CD8-positive, alpha-beta memory T cell (primary cell): Measurements from ENCODE around the gene SCRN3. TPM values are rescaled to one million over a fixed set of nuclear protein-coding genes. Genes with fewer than 3 reads are reported as not detected.
"Not testable (repeated sequence)": the region's sequence is repeated elsewhere in the genome, so short reads cannot be mapped to it uniquely, and the experiment has no call there.

Source experiments
- CTCF ChIA-PET: fragments of 350-600 bp; sonication (Branson Sonifier 250); formaldehyde crosslinking; loops from one replicate; lab custom pipeline; 2021; ENCODE audit warnings: antibody characterized with exemption; lab: Charles Lee
- POLR2A ChIA-PET: fragments of 350-600 bp; sonication (Branson Sonifier 250); formaldehyde crosslinking; loops from one replicate; lab custom pipeline; 2021; ENCODE audit warnings: antibody characterized with exemption; lab: Charles Lee
- DNase-seq, 5 donors: peaks; one replicate each; pipeline versions ENCODE4 v3.0.0 to v3.0.0-alpha.2; 2020 to 2022; ENCODE audit warnings: mixed read lengths in 1 of 5
- H3K27ac ChIP-seq: one replicate; pipeline ENCODE4 v1.7.0; 2013; ENCODE audit warnings: low read depth, mild to moderate bottlenecking, low read length, moderate library complexity
- H3K27me3 ChIP-seq: 2 replicates; pipeline ENCODE4 v1.7.0; 2013; ENCODE audit warnings: low read length, mild to moderate bottlenecking; ENCODE audit not compliant: insufficient read depth, poor library complexity, severe bottlenecking
- H3K36me3 ChIP-seq: 2 replicates; pipeline ENCODE4 v1.7.0; 2013; ENCODE audit warnings: mild to moderate bottlenecking, low read length, moderate library complexity; ENCODE audit not compliant: insufficient read depth
- H3K4me1 ChIP-seq: 2 replicates; pipeline ENCODE4 v1.7.0; 2013; ENCODE audit warnings: mild to moderate bottlenecking, low read length, moderate library complexity; ENCODE audit not compliant: insufficient read depth
- H3K4me3 ChIP-seq: 2 replicates; pipeline ENCODE4 v1.7.0; 2013; ENCODE audit warnings: mild to moderate bottlenecking, low read length
- H3K9me3 ChIP-seq: 2 replicates; pipeline ENCODE4 v1.7.0; 2013; ENCODE audit warnings: mild to moderate bottlenecking, low read length
- H3K27ac Mint-ChIP-seq, 8 donors: one replicate each; pipeline ENCODE4 v1.8.0; 2020 to 2021; ENCODE audit warnings: mixed read lengths in 8 of 8, mild to moderate bottlenecking in 6 of 8, inconsistent platforms in 3 of 8, moderate library complexity in 3 of 8
- H3K27me3 Mint-ChIP-seq, 2 donors: one replicate each; pipeline ENCODE4 v1.8.0; 2020 to 2021; ENCODE audit warnings: mixed read lengths in 2 of 2, mild to moderate bottlenecking in 1 of 2, moderate library complexity in 1 of 2
- H3K36me3 Mint-ChIP-seq, 3 donors: one replicate each; pipeline ENCODE4 v1.8.0; 2020 to 2021; ENCODE audit warnings: mixed read lengths in 3 of 3, inconsistent platforms in 1 of 3, mild to moderate bottlenecking in 1 of 3
- H3K4me1 Mint-ChIP-seq, 3 donors: one replicate each; pipeline ENCODE4 v1.8.0; 2020 to 2021; ENCODE audit warnings: mixed read lengths in 3 of 3, inconsistent platforms in 1 of 3, mild to moderate bottlenecking in 1 of 3
- H3K4me3 Mint-ChIP-seq, 7 donors: one replicate each; pipeline ENCODE4 v1.8.0; 2020 to 2021; ENCODE audit warnings: mixed read lengths in 7 of 7, mild to moderate bottlenecking in 6 of 7, moderate library complexity in 4 of 7, inconsistent platforms in 2 of 7
- H3K9me3 Mint-ChIP-seq, 5 donors: one replicate each; pipeline ENCODE4 v1.8.0; 2020 to 2022; ENCODE audit warnings: mixed read lengths in 5 of 5, mild to moderate bottlenecking in 3 of 5, moderate library complexity in 2 of 5, inconsistent platforms in 1 of 5
- polyA plus RNA-seq: library from polyadenylated mRNA; unstranded; fragments of 300-500 nt; fragmentation: Illumina TruSeq; gene quantifications from one replicate; pipeline ENCODE4 v1.2.3, GENCODE V29; 2021
- total RNA-seq, 2 experiments: library from RNA; stranded (reverse); gene quantifications; one replicate each; pipeline ENCODE4 v1.2.3, GENCODE V29; 2021

The SCRN3 gene
- total RNA-seq (10 to 100 TPM; 15.8 to 16.0 TPM), polyA plus RNA-seq (10.2 TPM)

GRCh38 chr2:174395284-174395968 lies at the start of gene SCRN3:
Gene SCRN3 (plus strand): TSS chr2:174395730. CDS start chr2:174398284, 2,554 bp downstream.
- Mint-ChIP-seq H3K36me3 (peaks cover 0 to 48% (median 12%) of the 10 kb centered on the region in 3 donors), H3K4me1 (peaks cover 49 to 77% (median 75%) of the 10 kb centered on the region in 3 donors), H3K9me3 (no peaks in the 10 kb centered on the region), H3K27me3 (no peaks in the 10 kb centered on the region), H3K4me3 (peak within 1 kb of the TSS; percentile 96 to 100 (median 99)), H3K27ac (peak within 1 kb of the TSS; percentile 97 to 100 (median 100))
- Histone ChIP-seq H3K27me3 (no peaks in the 10 kb centered on the region), H3K27ac (peak within 1 kb of the TSS; percentile 97), H3K36me3 (peaks cover 9% of the 10 kb centered on the region), H3K4me1 (peaks cover 26% of the 10 kb centered on the region), H3K9me3 (no peaks in the 10 kb centered on the region), H3K4me3 (peak within 1 kb of the TSS; percentile 98)
- ChIA-PET POLR2A (interaction anchor here (1.1 kb wide), 1 partner anchor 199 kb away, joined by 3 read pairs; no protein-coding TSS in a partner anchor), CTCF (interaction anchor here (1.0 to 1.4 kb wide), 3 partner anchors 15 to 147 kb away, joined by 3 read pairs; partner anchors contain the start of gene OLA1)
- peak; percentile 70 to 89 (median 80) for DNase-seq

GRCh38 chr2:174350018-174350417 lies 45.5 kb upstream of the SCRN3 start:
- CTCF ChIA-PET = interaction anchor here (1.0 kb wide), 1 partner anchor 9 kb away, joined by 5 read pairs; no protein-coding TSS in a partner anchor
- POLR2A ChIA-PET = no interaction called here
- peaks cover 0 to 2% (median 2%) of the 10 kb centered on the region in 3 donors for H3K4me1 Mint-ChIP-seq

GRCh38 chr2:174350593-174351181 lies 44.8 kb upstream of the SCRN3 start:
- no peak for DNase-seq
- Mint-ChIP-seq H3K27ac (no peak overlapping the region), H3K4me3 (no peak overlapping the region), H3K4me1 (no peaks in the 10 kb centered on the region), H3K9me3 (no peaks in the 10 kb centered on the region), H3K27me3 (peaks cover under 1 to 3% of the 10 kb centered on the region in 2 donors), H3K36me3 (peaks cover 16 to 53% (median 20%) of the 10 kb centered on the region in 3 donors)
- no peaks in the 10 kb centered on the region for H3K27me3 ChIP-seq
- H3K4me3 ChIP-seq = no peak overlapping the region
- peaks cover 9% of the 10 kb centered on the region for H3K36me3 ChIP-seq
- POLR2A ChIA-PET = no interaction called here
- H3K9me3 ChIP-seq = no peaks in the 10 kb centered on the region
- H3K27ac ChIP-seq = no peak overlapping the region
- no peaks in the 10 kb centered on the region for H3K4me1 ChIP-seq
- CTCF ChIA-PET = interaction anchor here (1.0 kb wide), 1 partner anchor 9 kb away, joined by 5 read pairs; no protein-coding TSS in a partner anchor

More at GRCh38 chr2:174350018-174350417, 45.5 kb upstream of the SCRN3 start:
- H3K4me3 ChIP-seq = no peak overlapping the region
- no peaks in the 10 kb centered on the region for H3K9me3 Mint-ChIP-seq
- peaks cover 14 to 47% (median 20%) of the 10 kb centered on the region in 3 donors for H3K36me3 Mint-ChIP-seq
- H3K27me3 Mint-ChIP-seq = peaks cover 8% of the 10 kb centered on the region in 2 donors
- H3K4me1 ChIP-seq = no peaks in the 10 kb centered on the region
- peaks cover 9% of the 10 kb centered on the region for H3K36me3 ChIP-seq
- H3K9me3 ChIP-seq = no peaks in the 10 kb centered on the region
- no peak overlapping the region for H3K27ac Mint-ChIP-seq
- H3K27ac ChIP-seq = no peak overlapping the region
- H3K27me3 ChIP-seq = no peaks in the 10 kb centered on the region
- DNase-seq = no peak
- H3K4me3 Mint-ChIP-seq = no peak overlapping the region

GRCh38 chr2:174353004-174353403 lies 42.5 kb upstream of the SCRN3 start:
- CTCF ChIA-PET = no interaction called here
- Mint-ChIP-seq H3K36me3 (peaks cover 14 to 57% (median 20%) of the 10 kb centered on the region in 3 donors), H3K4me3 (no peak overlapping the region), H3K4me1 (no peaks in the 10 kb centered on the region), H3K27ac (no peak overlapping the region), H3K9me3 (no peaks in the 10 kb centered on the region), H3K27me3 (peaks cover 0 to 3% of the 10 kb centered on the region in 2 donors)
- Histone ChIP-seq H3K4me1 (no peaks in the 10 kb centered on the region), H3K9me3 (no peaks in the 10 kb centered on the region), H3K36me3 (peaks cover 12% of the 10 kb centered on the region), H3K27me3 (no peaks in the 10 kb centered on the region), H3K27ac (no peak overlapping the region), H3K4me3 (no peak overlapping the region)
- POLR2A ChIA-PET = no interaction called here
- DNase-seq = no peak

GRCh38 chr2:174356347-174356746 lies 39.2 kb upstream of the SCRN3 start:
- no peaks in the 10 kb centered on the region for H3K27me3 Mint-ChIP-seq
- H3K4me3 Mint-ChIP-seq = no peak overlapping the region
- Histone ChIP-seq H3K4me1 (no peaks in the 10 kb centered on the region), H3K27ac (no peak overlapping the region), H3K9me3 (no peaks in the 10 kb centered on the region), H3K36me3 (peaks cover 13% of the 10 kb centered on the region), H3K4me3 (no peak overlapping the region), H3K27me3 (no peaks in the 10 kb centered on the region)
- H3K9me3 Mint-ChIP-seq = no peaks in the 10 kb centered on the region
- DNase-seq = no peak
- no peaks in the 10 kb centered on the region for H3K4me1 Mint-ChIP-seq
- CTCF ChIA-PET = no interaction called here
- peaks cover 23 to 59% (median 27%) of the 10 kb centered on the region in 3 donors for H3K36me3 Mint-ChIP-seq
- H3K27ac Mint-ChIP-seq = no peak overlapping the region
- POLR2A ChIA-PET = no interaction called here

- H3K27ac ChIP-seq, H3K9me3 ChIP-seq, H3K4me1 ChIP-seq, H3K4me3 Mint-ChIP-seq, H3K4me1 Mint-ChIP-seq, CTCF ChIA-PET, POLR2A ChIA-PET, DNase-seq, H3K27me3 Mint-ChIP-seq, H3K27me3 ChIP-seq, H3K4me3 ChIP-seq, H3K9me3 Mint-ChIP-seq, H3K27ac Mint-ChIP-seq, H3K36me3 ChIP-seq: not testable (repeated sequence)
- H3K36me3 Mint-ChIP-seq = peaks cover 37 to 70% (median 46%) of the 10 kb centered on the region in 3 donors
These were observed 35.9 kb upstream of the SCRN3 start for GRCh38 chr2:174359663-174360062.

- CTCF ChIA-PET = interaction anchor here (0.9 kb wide), 1 partner anchor 22 kb away, joined by 4 read pairs; no protein-coding TSS in a partner anchor
- Mint-ChIP-seq H3K4me3 (no peak overlapping the region), H3K36me3 (peaks cover 55 to 79% (median 72%) of the 10 kb centered on the region in 3 donors), H3K9me3 (peaks cover 2 to 12% (median 5%) of the 10 kb centered on the region in 5 donors), H3K27ac (no peak overlapping the region), H3K4me1 (peaks cover 0 to 14% (median 7%) of the 10 kb centered on the region in 3 donors), H3K27me3 (no peaks in the 10 kb centered on the region)
- H3K4me1 ChIP-seq = no peaks in the 10 kb centered on the region
- H3K36me3 ChIP-seq = peaks cover 6% of the 10 kb centered on the region
- no peak overlapping the region for H3K4me3 ChIP-seq
- no peaks in the 10 kb centered on the region for H3K9me3 ChIP-seq
- POLR2A ChIA-PET = no interaction called here
- no peak overlapping the region for H3K27ac ChIP-seq
- no peak for DNase-seq
- no peaks in the 10 kb centered on the region for H3K27me3 ChIP-seq
These were observed 32.6 kb upstream of the SCRN3 start for GRCh38 chr2:174362949-174363348.
